GM12878 (cell line): ENCODE results near the gene POP7. TPM values are rescaled to one million over a fixed set of nuclear protein-coding genes. Genes with fewer than 3 reads are reported as not detected.

Experiments used
- ATAC-seq: fragments of 200-7000 bp; cut with Tn5 transposase; 3 replicates; pipeline ENCODE4 v1.9.1; 2020; ENCODE audit warnings: mild to moderate bottlenecking, moderate library complexity
- BruUV-seq: library from RNA; stranded (reverse); fragments of 400-500 nt; replicated peaks from 2 replicates; lab custom pipeline; 2021; lab: Mats Ljungman, UMichigan
- CTCF ChIA-PET: fragments of 300-600 bp; sonication (Branson Sonifier 250); formaldehyde crosslinking; extraction: SDS; loops from one replicate; lab custom pipeline; 2021; ENCODE audit warnings: inconsistent platforms; lab: Yijun Ruan, JAX
- POLR2A ChIA-PET: fragments of 350-600 bp; formaldehyde crosslinking; extraction: SDS; loops from one replicate; lab custom pipeline; 2021; ENCODE audit warnings: inconsistent platforms; lab: Charles Lee
- RAD21 ChIA-PET: fragments of 300-600 bp; sonication (Branson Sonifier 250); formaldehyde crosslinking; loops from one replicate; lab custom pipeline; 2023; ENCODE audit warnings: antibody characterized with exemption; ENCODE audit not compliant: unreplicated experiment; lab: Charles Lee
- SMC1A ChIA-PET: fragments of 300-600 bp; sonication (Branson Sonifier 250); formaldehyde crosslinking; loops from one replicate; lab custom pipeline; 2023; ENCODE audit not compliant: unreplicated experiment, uncharacterized antibody; lab: Charles Lee
- DNase-seq: peaks from one replicate; pipeline ENCODE4 v3.0.0-alpha.2; 2011; ENCODE audit warnings: low read depth, low spot score
- FAIRE-seq: peaks from 3 replicates; lab custom pipeline; 2011; peaks lifted over from hg19 to GRCh38; lab: Jason Lieb, UNC
- H2AFZ ChIP-seq: 2 replicates; pipeline ENCODE4 v1.6.0; 2011; ENCODE audit warnings: low read depth, low read length, control low read depth; ENCODE audit not compliant: control insufficient read depth
- H3K27ac ChIP-seq: 2 replicates; pipeline ENCODE4 v1.5.1; 2011; ENCODE audit warnings: control low read depth; ENCODE audit not compliant: control insufficient read depth, insufficient read depth
- H3K27me3 ChIP-seq, 2 experiments: replicated peaks in 1 of 2; 2 replicates each; pipeline versions ENCODE4 v1.6.0 to v1.6.1; 2011; ENCODE audit warnings: low read length in 1 of 2; ENCODE audit not compliant: control insufficient read depth in 2 of 2, insufficient read depth in 2 of 2
- H3K36me3 ChIP-seq, 2 experiments: 2 replicates each; pipeline ENCODE4 v1.5.1; 2011; ENCODE audit warnings: low read length in 1 of 2; ENCODE audit not compliant: control insufficient read depth in 2 of 2, insufficient read depth in 2 of 2
- H3K4me1 ChIP-seq: 2 replicates; pipeline ENCODE4 v1.6.1; 2011; ENCODE audit warnings: mild to moderate bottlenecking, low read length, moderate library complexity, mixed read lengths; ENCODE audit not compliant: control insufficient read depth, insufficient read depth
- H3K4me2 ChIP-seq: 2 replicates; pipeline ENCODE4 v1.6.0; 2011; ENCODE audit warnings: control low read depth; ENCODE audit not compliant: control insufficient read depth, insufficient read depth
- H3K4me3 ChIP-seq: fragments of 200-600 bp; sonication (generic); 2 replicates; pipeline ENCODE4 v1.5.1; 2016
- H3K79me2 ChIP-seq: 2 replicates; pipeline ENCODE4 v1.6.0; 2011; ENCODE audit warnings: low read length; ENCODE audit not compliant: control insufficient read depth, insufficient read depth
- H3K9ac ChIP-seq: 2 replicates; pipeline ENCODE4 v1.8.0; 2011; ENCODE audit warnings: low read length, control low read depth, mixed read lengths; ENCODE audit not compliant: control insufficient read depth, insufficient read depth
- H3K9me3 ChIP-seq: replicated peaks from 3 replicates; pipeline ENCODE4 v1.5.1; 2011; ENCODE audit warnings: mild to moderate bottlenecking, low read length; ENCODE audit not compliant: control insufficient read depth, insufficient read depth
- H4K20me1 ChIP-seq: 2 replicates; pipeline ENCODE4 v1.6.0; 2011; ENCODE audit not compliant: control insufficient read depth, insufficient read depth
- EED ChIP-seq: sonication (generic); IDR thresholded peaks from 2 replicates; pipeline ENCODE4 v1.6.1; 2016; ENCODE audit warnings: antibody characterized with exemption, low read depth
- EP300 ChIP-seq, 2 experiments: fragments of 150-350 bp in 1 of 2; IDR thresholded peaks; 2 replicates each; pipeline ENCODE4 v1.6.1; 2011 to 2012; ENCODE audit warnings: low read depth in 2 of 2, low read length in 2 of 2, borderline replicate concordance in 1 of 2, improper control_type of control experiment in 1 of 2, inconsistent platforms in 1 of 2; ENCODE audit not compliant: control insufficient read depth in 1 of 2
- GATAD2B ChIP-seq: fragments of 450-650 bp; conservative IDR thresholded peaks from 2 replicates; pipeline ENCODE4 v1.6.1; 2017; ENCODE audit warnings: low read depth, mild to moderate bottlenecking, moderate library complexity
- MXI1 ChIP-seq: fragments of 150-350 bp; IDR thresholded peaks from 2 replicates; pipeline ENCODE4 v1.6.1; 2011; ENCODE audit warnings: low read depth, mild to moderate bottlenecking, inconsistent platforms, low read length, improper control_type of control experiment
- NFIC ChIP-seq: IDR thresholded peaks from 2 replicates; pipeline ENCODE4 v1.6.1; 2012; ENCODE audit warnings: low read depth, mild to moderate bottlenecking, inconsistent platforms, low read length, moderate library complexity
- NRF1 ChIP-seq: conservative IDR thresholded peaks from 2 replicates; pipeline ENCODE4 v1.6.1; 2011; ENCODE audit warnings: mild to moderate bottlenecking, low read depth, low read length, improper control_type of control experiment
- POU2F2 ChIP-seq: IDR thresholded peaks from 3 replicates; pipeline ENCODE4 v1.6.1; 2011; ENCODE audit warnings: low read depth, mild to moderate bottlenecking, low read length, borderline replicate concordance
- YBX1 ChIP-seq: fragments of 450-650 bp; IDR thresholded peaks from 2 replicates; pipeline ENCODE4 v1.6.1; 2016; ENCODE audit warnings: antibody characterized with exemption
- ZSCAN29 ChIP-seq: fragments of 450-650 bp; IDR thresholded peaks from 2 replicates; pipeline ENCODE4 v1.6.1; 2017; ENCODE audit warnings: mild to moderate bottlenecking, moderate library complexity
- WGBS: methylation state at CpG from one replicate; pipeline ENCODE4 v1.1.6; 2016; ENCODE audit warnings: low lambda C conversion rate; ENCODE audit not compliant: insufficient replicate concordance, insufficient coverage; ENCODE audit errors: missing lambda C conversion rate; 5-methylcytosine and 5-hydroxymethylcytosine counted together
- in situ Hi-C: fragments of 300-500 bp; cut with MboI; formaldehyde crosslinking; loops from 9 replicates; pipeline ENCODE4 v1.14.3; 2018; ENCODE audit warnings: mixed read lengths
- intact Hi-C: fragments of 100-400 bp; cut with micrococcal nuclease; formaldehyde crosslinking; loops from one replicate; pipeline ENCODE4 v1.14.2; 2022; ENCODE audit not compliant: unreplicated experiment
- polyA plus RNA-seq, 11 experiments: library from polyadenylated mRNA; depleted of rRNA in 4 of 11; unstranded in 6 of 11; stranded (reverse) in 5 of 11; fragments of >200 nt; fragmentation: Nextera tagmentation in 4 of 11; fragmentation: Illumina TruSeq in 1 of 11; extraction: Ambion mirVana in 4 of 11; extraction: Trizol in 1 of 11; gene quantifications; 1 replicate in 1 of 11; 2 replicates in 10 of 11; pipeline versions ENCODE4 v1.2.1 to v1.2.3, GENCODE V29; 2011 to 2016; ENCODE audit warnings: inconsistent platforms in 2 of 11, missing spikeins in 2 of 11, low read depth in 1 of 11
- total RNA-seq, 4 experiments: library from RNA; depleted of rRNA in 3 of 4; stranded (reverse); fragments of >200 nt in 3 of 4; fragmentation: Illumina TruSeq in 1 of 4; extraction: Trizol in 1 of 4; gene quantifications; 2 replicates each; pipeline versions ENCODE4 v1.2.1 to v1.2.3, GENCODE V29; 2013 to 2021
- TF ChIP-seq, protein P1 (sequence below): IDR thresholded peaks from 2 replicates; pipeline ENCODE4 v1.6.1; 2012; ENCODE audit warnings: mild to moderate bottlenecking, low read depth, low read length
- TF ChIP-seq, protein P2 (sequence below), 3 experiments: IDR thresholded peaks in 2 of 3; conservative IDR thresholded peaks in 1 of 3; 2 replicates each; pipeline ENCODE4 v1.5.1; 2011; ENCODE audit warnings: low read depth in 3 of 3, low read length in 3 of 3, mild to moderate bottlenecking in 3 of 3, control low read depth in 2 of 3, moderate library complexity in 2 of 3, inconsistent platforms in 1 of 3, mixed read lengths in 1 of 3; ENCODE audit not compliant: control insufficient read depth in 2 of 3, insufficient read depth in 1 of 3; ENCODE audit errors: extremely low read depth in 1 of 3
- TF ChIP-seq, protein P3 (sequence below): fragments of 450-650 bp; IDR thresholded peaks from 2 replicates; pipeline ENCODE4 v1.6.1; 2017; ENCODE audit warnings: mild to moderate bottlenecking, low read depth, inconsistent platforms; ENCODE audit not compliant: poor library complexity, severe bottlenecking
- TF ChIP-seq, protein P4 (sequence below): fragments of 450-650 bp; IDR thresholded peaks from 2 replicates; pipeline ENCODE4 v1.6.1; 2014; ENCODE audit warnings: mild to moderate bottlenecking

Gene POP7
- total and polyA plus RNA-seq, 10 of the 15 experiments (the other 5 are each of a cell fraction or from before 2014, with no cell fraction given): 12.1 to 148 (median 51.7) TPM

DNA sequence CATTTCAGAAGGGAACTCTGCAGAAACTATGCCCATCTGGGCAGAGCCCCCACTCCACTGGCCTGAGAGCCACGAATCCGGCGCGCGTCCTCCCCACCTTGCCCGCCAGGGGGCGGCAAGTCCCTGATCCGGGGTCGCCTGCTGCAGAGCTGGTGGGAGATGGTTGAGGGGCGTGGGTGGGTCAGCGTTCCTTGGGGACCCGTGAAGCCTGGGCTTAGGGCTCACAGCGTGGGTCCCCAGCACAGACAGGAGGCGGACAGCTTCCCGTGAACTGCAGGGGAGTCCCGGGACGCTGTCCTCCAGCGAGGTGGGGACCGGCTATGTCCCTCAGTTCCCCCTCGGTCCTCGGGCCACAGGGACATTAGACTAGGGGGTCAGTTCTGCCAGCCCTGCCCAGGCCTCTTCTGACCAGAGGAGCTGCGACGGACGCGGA lies 585 bp upstream of the POP7 start:
- DNase-seq (peak; percentile 36), ATAC-seq (peak; percentile 87), FAIRE-seq (peak; percentile 31)
- Histone ChIP-seq H3K9me3 (no peaks in the 10 kb centered on the region), H3K4me1 (peaks cover 13% of the 10 kb centered on the region), H3K9ac (peak overlapping the region; percentile 94), H3K27ac (peak overlapping the region; percentile 93), H3K27me3 (no peaks in the 10 kb centered on the region), H3K4me3 (peak overlapping the region; percentile 80), H3K36me3 (peaks cover 0 to 5% of the 10 kb centered on the region in 2 experiments; a peak in 2 of 4 replicates), H3K4me2 (peak overlapping the region; percentile 85), H4K20me1 (no peaks in the 10 kb centered on the region), H2AFZ (peak overlapping the region; percentile 89), H3K79me2 (peaks cover 18% of the 10 kb centered on the region)
- CTCF ChIA-PET: interaction anchor here (0.7 to 6.1 kb wide), 44 partner anchors 9 to 1028 kb away, joined by 3 to 134 read pairs (median 5); partner anchors contain the start of genes FBXO24, GIGYF1, GNB2 and LRCH4
- SMC1A ChIA-PET: interaction anchor here (0.8 to 3.1 kb wide), 11 partner anchors 9 to 185 kb away, joined by 3 to 44 read pairs (median 8); partner anchors contain the start of genes FBXO24, GIGYF1, LRCH4 and MOSPD3
- RAD21 ChIA-PET: interaction anchor here (0.6 to 2.8 kb wide), 19 partner anchors 11 to 270 kb away, joined by 3 to 56 read pairs (median 4); partner anchors contain the start of genes EPO, FBXO24, GIGYF1 and GNB2
- intact Hi-C loops (loop anchor here (1.0 to 5.0 kb wide), 2 partner anchors 73 to 147 kb away; partner anchors contain the start of gene SLC12A9), in situ Hi-C loops (loop anchor here (10.0 kb wide), 1 partner anchor 149 kb away; the partner anchor contains the start of gene SLC12A9)
- WGBS: under 1% methylated on average over 21 of the region's 25 CpGs
- POLR2A ChIA-PET: interaction anchor here (0.6 to 2.3 kb wide), 14 partner anchors 8 to 437 kb away, joined by 3 to 29 read pairs (median 6); partner anchors contain the start of genes FBXO24, GIGYF1, LRCH4 and MOSPD3
- TSS peak; percentile 99 for BruUV-seq
- TF ChIP-seq, protein P1, sequence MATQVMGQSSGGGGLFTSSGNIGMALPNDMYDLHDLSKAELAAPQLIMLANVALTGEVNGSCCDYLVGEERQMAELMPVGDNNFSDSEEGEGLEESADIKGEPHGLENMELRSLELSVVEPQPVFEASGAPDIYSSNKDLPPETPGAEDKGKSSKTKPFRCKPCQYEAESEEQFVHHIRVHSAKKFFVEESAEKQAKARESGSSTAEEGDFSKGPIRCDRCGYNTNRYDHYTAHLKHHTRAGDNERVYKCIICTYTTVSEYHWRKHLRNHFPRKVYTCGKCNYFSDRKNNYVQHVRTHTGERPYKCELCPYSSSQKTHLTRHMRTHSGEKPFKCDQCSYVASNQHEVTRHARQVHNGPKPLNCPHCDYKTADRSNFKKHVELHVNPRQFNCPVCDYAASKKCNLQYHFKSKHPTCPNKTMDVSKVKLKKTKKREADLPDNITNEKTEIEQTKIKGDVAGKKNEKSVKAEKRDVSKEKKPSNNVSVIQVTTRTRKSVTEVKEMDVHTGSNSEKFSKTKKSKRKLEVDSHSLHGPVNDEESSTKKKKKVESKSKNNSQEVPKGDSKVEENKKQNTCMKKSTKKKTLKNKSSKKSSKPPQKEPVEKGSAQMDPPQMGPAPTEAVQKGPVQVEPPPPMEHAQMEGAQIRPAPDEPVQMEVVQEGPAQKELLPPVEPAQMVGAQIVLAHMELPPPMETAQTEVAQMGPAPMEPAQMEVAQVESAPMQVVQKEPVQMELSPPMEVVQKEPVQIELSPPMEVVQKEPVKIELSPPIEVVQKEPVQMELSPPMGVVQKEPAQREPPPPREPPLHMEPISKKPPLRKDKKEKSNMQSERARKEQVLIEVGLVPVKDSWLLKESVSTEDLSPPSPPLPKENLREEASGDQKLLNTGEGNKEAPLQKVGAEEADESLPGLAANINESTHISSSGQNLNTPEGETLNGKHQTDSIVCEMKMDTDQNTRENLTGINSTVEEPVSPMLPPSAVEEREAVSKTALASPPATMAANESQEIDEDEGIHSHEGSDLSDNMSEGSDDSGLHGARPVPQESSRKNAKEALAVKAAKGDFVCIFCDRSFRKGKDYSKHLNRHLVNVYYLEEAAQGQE: no peak
- no peak for TF ChIP-seq YBX1
- TF ChIP-seq, protein P2, sequence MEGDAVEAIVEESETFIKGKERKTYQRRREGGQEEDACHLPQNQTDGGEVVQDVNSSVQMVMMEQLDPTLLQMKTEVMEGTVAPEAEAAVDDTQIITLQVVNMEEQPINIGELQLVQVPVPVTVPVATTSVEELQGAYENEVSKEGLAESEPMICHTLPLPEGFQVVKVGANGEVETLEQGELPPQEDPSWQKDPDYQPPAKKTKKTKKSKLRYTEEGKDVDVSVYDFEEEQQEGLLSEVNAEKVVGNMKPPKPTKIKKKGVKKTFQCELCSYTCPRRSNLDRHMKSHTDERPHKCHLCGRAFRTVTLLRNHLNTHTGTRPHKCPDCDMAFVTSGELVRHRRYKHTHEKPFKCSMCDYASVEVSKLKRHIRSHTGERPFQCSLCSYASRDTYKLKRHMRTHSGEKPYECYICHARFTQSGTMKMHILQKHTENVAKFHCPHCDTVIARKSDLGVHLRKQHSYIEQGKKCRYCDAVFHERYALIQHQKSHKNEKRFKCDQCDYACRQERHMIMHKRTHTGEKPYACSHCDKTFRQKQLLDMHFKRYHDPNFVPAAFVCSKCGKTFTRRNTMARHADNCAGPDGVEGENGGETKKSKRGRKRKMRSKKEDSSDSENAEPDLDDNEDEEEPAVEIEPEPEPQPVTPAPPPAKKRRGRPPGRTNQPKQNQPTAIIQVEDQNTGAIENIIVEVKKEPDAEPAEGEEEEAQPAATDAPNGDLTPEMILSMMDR (IDR thresholded peaks at IDR 0.05 in 2 of 3, conservative IDR thresholded peaks at IDR 0.05 in 1 of 3; ENCODE audit: control insufficient read depth in 2 of 3, extremely low read depth in 1 of 3, insufficient read depth in 1 of 3, low read depth in 3 of 3, low read length in 3 of 3): peak; percentile 81 to 98 (median 94)
- TF ChIP-seq MXI1: no peak
- TF ChIP-seq NFIC: no peak
- TF ChIP-seq EP300 (IDR thresholded peaks at IDR 0.05; ENCODE audit: borderline replicate concordance in 1 of 2, control insufficient read depth in 1 of 2, low read depth in 2 of 2, low read length in 2 of 2): no peak
- TF ChIP-seq, protein P3, sequence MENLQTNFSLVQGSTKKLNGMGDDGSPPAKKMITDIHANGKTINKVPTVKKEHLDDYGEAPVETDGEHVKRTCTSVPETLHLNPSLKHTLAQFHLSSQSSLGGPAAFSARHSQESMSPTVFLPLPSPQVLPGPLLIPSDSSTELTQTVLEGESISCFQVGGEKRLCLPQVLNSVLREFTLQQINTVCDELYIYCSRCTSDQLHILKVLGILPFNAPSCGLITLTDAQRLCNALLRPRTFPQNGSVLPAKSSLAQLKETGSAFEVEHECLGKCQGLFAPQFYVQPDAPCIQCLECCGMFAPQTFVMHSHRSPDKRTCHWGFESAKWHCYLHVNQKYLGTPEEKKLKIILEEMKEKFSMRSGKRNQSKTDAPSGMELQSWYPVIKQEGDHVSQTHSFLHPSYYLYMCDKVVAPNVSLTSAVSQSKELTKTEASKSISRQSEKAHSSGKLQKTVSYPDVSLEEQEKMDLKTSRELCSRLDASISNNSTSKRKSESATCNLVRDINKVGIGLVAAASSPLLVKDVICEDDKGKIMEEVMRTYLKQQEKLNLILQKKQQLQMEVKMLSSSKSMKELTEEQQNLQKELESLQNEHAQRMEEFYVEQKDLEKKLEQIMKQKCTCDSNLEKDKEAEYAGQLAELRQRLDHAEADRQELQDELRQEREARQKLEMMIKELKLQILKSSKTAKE: no peak
- 0 out of 2 replicates have a peak, but pooled peaks have one; percentile 2 for TF ChIP-seq NRF1
- TF ChIP-seq ZSCAN29: no peak
- TF ChIP-seq, protein P4, sequence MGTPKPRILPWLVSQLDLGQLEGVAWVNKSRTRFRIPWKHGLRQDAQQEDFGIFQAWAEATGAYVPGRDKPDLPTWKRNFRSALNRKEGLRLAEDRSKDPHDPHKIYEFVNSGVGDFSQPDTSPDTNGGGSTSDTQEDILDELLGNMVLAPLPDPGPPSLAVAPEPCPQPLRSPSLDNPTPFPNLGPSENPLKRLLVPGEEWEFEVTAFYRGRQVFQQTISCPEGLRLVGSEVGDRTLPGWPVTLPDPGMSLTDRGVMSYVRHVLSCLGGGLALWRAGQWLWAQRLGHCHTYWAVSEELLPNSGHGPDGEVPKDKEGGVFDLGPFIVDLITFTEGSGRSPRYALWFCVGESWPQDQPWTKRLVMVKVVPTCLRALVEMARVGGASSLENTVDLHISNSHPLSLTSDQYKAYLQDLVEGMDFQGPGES: no peak
- no peak for TF ChIP-seq POU2F2
- peak; percentile 96 for TF ChIP-seq GATAD2B
- peak; percentile 9; the same call in 1 of the 2 replicates for TF ChIP-seq EED
